ENCODE data around the gene STIL. TPM values are rescaled to one million over a fixed set of nuclear protein-coding genes. Genes with fewer than 3 reads are reported as not detected.
"Not testable (repeated sequence)": the region's sequence is repeated elsewhere in the genome, so short reads cannot be mapped to it uniquely, and the experiment has no call there.

Gene STIL
- total and polyA plus RNA-seq, 2 experiments from 2014 or later = 2.5 to 6.1 TPM

DNA sequence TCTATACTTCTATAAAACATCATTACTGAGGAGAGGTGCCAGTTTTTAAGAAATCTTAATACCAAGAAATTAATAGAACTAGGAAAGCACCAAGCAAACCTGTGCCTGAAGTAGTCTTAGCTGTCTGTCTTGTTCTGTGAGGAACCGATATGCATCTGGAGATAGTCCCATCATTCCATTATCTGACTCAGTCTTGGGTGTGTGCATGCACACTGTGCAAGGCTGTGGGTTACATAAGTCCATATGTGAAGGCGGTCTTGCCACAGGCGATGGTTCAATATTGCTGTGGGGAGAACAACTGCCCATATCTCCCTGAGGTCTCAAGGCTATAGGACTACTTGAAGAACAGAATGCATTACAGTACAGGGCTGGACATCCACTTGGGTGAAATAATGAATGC lies 33.8 kb downstream of the STIL start:
- H3K4me3 ChIP-seq = no peak overlapping the region
- no peak overlapping the region for H3K27ac ChIP-seq
- H3K27me3 ChIP-seq = no peaks in the 10 kb centered on the region
- H3K36me3 ChIP-seq (replicated peaks; ENCODE audit: insufficient read depth, low read depth) = no peaks in the 10 kb centered on the region
- no peaks in the 10 kb centered on the region for H3K9me2 ChIP-seq (replicated peaks; ENCODE audit: insufficient read depth)
- H4K20me1 ChIP-seq (ENCODE audit: insufficient read depth, poor library complexity, severe bottlenecking) = no peaks in the 10 kb centered on the region
- 99% methylated on average over 3 of the region's 3 CpGs for WGBS (ENCODE audit: low lambda C conversion rate, missing lambda C conversion rate)
- no peaks in the 10 kb centered on the region for H3K9me3 ChIP-seq (ENCODE audit: low read depth)
- H3K4me1 ChIP-seq (ENCODE audit: insufficient read depth) = no peaks in the 10 kb centered on the region
- no peak overlapping the region for H2AFZ ChIP-seq
- TF ChIP-seq, protein P1, sequence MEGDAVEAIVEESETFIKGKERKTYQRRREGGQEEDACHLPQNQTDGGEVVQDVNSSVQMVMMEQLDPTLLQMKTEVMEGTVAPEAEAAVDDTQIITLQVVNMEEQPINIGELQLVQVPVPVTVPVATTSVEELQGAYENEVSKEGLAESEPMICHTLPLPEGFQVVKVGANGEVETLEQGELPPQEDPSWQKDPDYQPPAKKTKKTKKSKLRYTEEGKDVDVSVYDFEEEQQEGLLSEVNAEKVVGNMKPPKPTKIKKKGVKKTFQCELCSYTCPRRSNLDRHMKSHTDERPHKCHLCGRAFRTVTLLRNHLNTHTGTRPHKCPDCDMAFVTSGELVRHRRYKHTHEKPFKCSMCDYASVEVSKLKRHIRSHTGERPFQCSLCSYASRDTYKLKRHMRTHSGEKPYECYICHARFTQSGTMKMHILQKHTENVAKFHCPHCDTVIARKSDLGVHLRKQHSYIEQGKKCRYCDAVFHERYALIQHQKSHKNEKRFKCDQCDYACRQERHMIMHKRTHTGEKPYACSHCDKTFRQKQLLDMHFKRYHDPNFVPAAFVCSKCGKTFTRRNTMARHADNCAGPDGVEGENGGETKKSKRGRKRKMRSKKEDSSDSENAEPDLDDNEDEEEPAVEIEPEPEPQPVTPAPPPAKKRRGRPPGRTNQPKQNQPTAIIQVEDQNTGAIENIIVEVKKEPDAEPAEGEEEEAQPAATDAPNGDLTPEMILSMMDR (IDR thresholded peaks at IDR 0.05; ENCODE audit: poor library complexity) = no peak
- no peak for TF ChIP-seq EZH2 (IDR thresholded peaks at IDR 0.05; ENCODE audit: borderline replicate concordance)
- no peak for DNase-seq (ENCODE audit: low spot score)
- H3K4me2 ChIP-seq = no peak overlapping the region
- peaks cover 3% of the 10 kb centered on the region for H3K79me2 ChIP-seq

DNA sequence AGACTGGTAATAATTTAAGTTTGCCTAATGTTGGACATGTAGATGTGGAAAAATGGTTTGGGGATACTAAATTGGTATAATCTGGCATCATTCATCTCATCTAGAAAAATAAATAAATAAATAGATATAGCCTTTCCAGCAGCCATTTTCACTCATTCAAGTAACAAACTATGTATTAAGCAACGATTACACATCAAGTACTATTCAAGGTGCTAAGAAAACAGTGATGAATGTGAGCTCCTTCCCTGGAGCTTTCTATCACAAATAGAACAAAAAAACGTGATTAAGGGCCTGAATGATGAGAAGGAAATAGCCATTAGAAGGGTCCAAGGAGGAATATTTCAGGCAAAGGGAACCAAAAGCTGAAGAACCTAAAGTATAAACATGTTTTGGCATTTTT lies 37.1 kb downstream of the STIL start:
- 90% methylated on average over 2 of the region's 2 CpGs for WGBS (ENCODE audit: low lambda C conversion rate, missing lambda C conversion rate)
- H3K4me1 ChIP-seq (ENCODE audit: insufficient read depth) = no peaks in the 10 kb centered on the region
- DNase-seq (ENCODE audit: low spot score) = no peak
- no peak overlapping the region for H3K4me2 ChIP-seq
- H3K9me3 ChIP-seq (ENCODE audit: low read depth) = no peaks in the 10 kb centered on the region
- TF ChIP-seq EZH2 (IDR thresholded peaks at IDR 0.05; ENCODE audit: borderline replicate concordance) (no peak), EZH2phosphoT487 (IDR thresholded peaks at IDR 0.05; ENCODE audit: low read depth, severe bottlenecking, unreplicated experiment) (no peak)
- TF ChIP-seq, protein P1 (IDR thresholded peaks at IDR 0.05; ENCODE audit: poor library complexity) = no peak
- H3K4me3 ChIP-seq = no peak overlapping the region
- no peaks in the 10 kb centered on the region for H4K20me1 ChIP-seq (ENCODE audit: insufficient read depth, poor library complexity, severe bottlenecking)
- peaks cover 3% of the 10 kb centered on the region for H3K79me2 ChIP-seq
- H3K27me3 ChIP-seq = no peaks in the 10 kb centered on the region
- no peak overlapping the region for H2AFZ ChIP-seq
- no peak overlapping the region for H3K27ac ChIP-seq
- H3K9me2 ChIP-seq (replicated peaks; ENCODE audit: insufficient read depth) = no peaks in the 10 kb centered on the region
- H3K36me3 ChIP-seq (replicated peaks; ENCODE audit: insufficient read depth, low read depth) = no peaks in the 10 kb centered on the region

DNA sequence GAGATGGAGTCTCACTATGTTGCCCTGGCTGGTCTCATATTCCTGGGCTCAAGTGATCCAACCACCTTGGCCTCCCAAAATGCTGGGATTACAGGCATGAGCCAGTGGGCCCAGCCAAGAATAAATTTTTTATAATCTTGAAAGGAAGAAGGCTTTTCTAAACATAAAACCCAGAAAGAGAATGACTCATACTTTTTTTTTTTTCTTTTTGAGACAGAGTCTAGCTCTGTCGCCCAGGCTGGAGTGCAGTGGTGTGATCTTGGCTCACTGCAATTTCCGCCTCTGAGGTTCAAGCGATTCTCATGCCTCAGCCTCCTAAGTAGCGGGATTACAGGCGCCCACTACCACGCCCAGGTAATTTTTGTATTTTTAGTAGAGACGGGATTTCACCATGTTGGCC lies 38.1 kb downstream of the STIL start:
- H3K9me2 ChIP-seq (replicated peaks; ENCODE audit: insufficient read depth); H4K20me1 ChIP-seq (ENCODE audit: insufficient read depth, poor library complexity, severe bottlenecking); H3K4me1 ChIP-seq (ENCODE audit: insufficient read depth); H3K9me3 ChIP-seq (ENCODE audit: low read depth); H3K27ac ChIP-seq; H3K36me3 ChIP-seq (replicated peaks; ENCODE audit: insufficient read depth, low read depth); H3K27me3 ChIP-seq; H3K4me2 ChIP-seq; H3K79me2 ChIP-seq; DNase-seq (ENCODE audit: low spot score); H2AFZ ChIP-seq; H3K4me3 ChIP-seq: not testable (repeated sequence)
- over 99% methylated on average over 7 of the region's 7 CpGs for WGBS (ENCODE audit: low lambda C conversion rate, missing lambda C conversion rate)

DNA sequence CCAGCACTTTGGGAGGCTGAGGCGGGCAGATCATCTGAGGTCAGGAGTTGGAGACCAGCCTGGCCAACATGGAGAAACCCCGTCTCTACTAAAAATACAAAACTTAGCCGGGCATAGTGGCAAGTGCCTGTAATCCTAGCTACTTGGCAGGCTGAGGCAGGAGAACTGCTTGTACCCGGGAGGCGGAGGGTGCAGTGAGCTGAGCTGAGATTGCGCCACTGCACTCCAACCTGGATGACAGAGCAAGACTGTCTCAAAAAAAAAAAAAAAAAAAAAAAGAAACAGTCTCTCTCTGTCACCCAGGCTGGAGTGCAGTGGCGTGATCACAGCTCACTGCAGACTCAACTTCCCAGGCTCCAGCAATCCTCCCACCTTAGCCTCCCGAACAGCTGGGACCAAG lies 48.4 kb downstream of the STIL start:
- DNase-seq (ENCODE audit: low spot score); H3K9me2 ChIP-seq (replicated peaks; ENCODE audit: insufficient read depth); H3K9me3 ChIP-seq (ENCODE audit: low read depth); H3K27me3 ChIP-seq; H3K4me3 ChIP-seq; H3K36me3 ChIP-seq (replicated peaks; ENCODE audit: insufficient read depth, low read depth); H3K27ac ChIP-seq; H3K79me2 ChIP-seq; H3K4me1 ChIP-seq (ENCODE audit: insufficient read depth); H2AFZ ChIP-seq; H3K4me2 ChIP-seq; H4K20me1 ChIP-seq (ENCODE audit: insufficient read depth, poor library complexity, severe bottlenecking): not testable (repeated sequence)
- WGBS (ENCODE audit: low lambda C conversion rate, missing lambda C conversion rate) = 95% methylated on average over 8 of the region's 8 CpGs

Data from hepatocyte (in vitro differentiated cells).